HG03045 (cell line): ENCODE results near the gene SIGLEC6.

ENCODE experiments used
- ATAC-seq: cut with Tn5 transposase; IDR thresholded peaks from one replicate; pipeline ENCODE4 v1.9.1; 2021; ENCODE audit warnings: mild to moderate bottlenecking, moderate library complexity; ENCODE audit not compliant: unreplicated experiment

The SIGLEC6 gene

DNA sequence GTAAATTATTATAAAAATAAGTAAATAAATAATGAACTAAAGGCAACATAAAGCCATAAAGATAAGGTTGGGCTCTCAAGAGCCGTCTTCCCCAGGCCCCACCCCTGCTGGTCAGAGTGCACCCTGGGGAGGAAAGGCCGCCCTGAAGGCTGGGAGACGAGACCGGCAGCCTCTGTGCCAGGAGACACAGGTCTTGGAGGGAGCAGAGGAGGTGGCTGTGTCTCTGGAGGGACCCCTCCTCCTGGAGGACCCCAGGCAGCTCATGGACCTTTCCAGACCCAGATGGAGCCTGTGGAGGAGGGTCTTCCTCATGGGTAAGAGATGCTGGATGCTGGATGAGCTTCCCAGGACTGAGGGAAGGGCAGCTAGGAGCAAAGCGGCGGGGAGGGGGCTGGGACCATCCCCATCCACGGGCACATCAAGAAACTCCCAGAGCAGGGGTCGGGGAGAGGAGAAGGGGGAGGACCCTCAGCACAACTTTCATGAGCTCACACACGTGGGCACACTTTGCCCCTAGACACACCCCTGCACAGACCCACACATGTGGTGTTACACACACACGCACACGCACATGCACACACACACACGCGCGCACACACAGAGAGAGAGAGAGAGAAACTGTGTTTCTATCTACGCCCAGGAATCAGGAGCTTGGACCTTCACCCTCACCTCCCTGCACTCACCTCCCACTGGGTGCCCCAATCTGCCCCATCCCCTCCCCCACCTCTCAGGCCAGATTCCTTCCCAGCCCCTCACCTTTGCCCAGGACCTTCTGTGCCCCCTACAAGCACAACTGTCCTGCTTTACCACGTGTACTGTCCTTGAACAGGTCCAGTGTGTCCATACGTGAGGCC, 52.9 kb downstream of the SIGLEC6 start, which contains the start of gene CEACAM18:
Gene CEACAM18 (plus strand): TSS at position 159 of the 854 bp plus-strand sequence.
- no peak for ATAC-seq

DNA sequence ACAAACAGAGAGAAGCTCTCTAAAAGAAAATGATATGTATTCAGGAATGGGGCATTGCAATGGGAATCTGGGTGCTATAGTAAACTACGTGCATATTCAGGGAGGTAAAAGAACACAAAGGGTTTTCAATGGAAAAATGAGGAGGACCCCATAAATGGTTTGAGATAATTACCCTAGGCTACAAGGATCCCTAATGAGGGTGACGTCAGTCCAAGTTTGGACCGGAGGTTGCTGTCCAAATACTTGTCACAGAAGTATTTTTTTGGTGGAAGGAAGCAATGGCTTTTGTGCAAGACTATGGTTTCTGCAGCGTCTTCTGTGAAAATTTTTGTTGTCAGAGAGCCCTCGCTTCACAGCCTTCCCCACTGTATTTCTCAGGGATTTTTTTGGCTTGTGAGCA, 54.1 kb downstream of the SIGLEC6 start:
- no peak for ATAC-seq

DNA sequence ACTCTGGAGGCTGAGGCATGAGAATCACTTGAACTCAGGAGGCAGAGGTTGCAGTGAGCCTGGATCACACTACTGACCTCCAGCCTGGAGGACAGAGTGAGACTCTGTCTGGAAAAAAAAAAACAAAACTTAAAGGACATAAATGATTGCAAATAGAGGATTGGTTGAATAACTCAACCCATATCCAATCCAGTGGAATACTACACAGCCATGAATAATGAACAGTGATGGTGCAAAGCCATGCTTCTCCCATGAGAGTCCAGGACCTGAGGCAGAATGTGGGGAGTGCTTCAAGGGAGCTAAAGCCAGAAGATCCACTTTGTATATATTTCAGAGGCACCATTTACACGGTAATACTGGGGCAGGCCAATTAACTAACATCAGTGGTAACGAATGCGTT, 55.3 kb downstream of the SIGLEC6 start:
- ATAC-seq, result no peak

DNA sequence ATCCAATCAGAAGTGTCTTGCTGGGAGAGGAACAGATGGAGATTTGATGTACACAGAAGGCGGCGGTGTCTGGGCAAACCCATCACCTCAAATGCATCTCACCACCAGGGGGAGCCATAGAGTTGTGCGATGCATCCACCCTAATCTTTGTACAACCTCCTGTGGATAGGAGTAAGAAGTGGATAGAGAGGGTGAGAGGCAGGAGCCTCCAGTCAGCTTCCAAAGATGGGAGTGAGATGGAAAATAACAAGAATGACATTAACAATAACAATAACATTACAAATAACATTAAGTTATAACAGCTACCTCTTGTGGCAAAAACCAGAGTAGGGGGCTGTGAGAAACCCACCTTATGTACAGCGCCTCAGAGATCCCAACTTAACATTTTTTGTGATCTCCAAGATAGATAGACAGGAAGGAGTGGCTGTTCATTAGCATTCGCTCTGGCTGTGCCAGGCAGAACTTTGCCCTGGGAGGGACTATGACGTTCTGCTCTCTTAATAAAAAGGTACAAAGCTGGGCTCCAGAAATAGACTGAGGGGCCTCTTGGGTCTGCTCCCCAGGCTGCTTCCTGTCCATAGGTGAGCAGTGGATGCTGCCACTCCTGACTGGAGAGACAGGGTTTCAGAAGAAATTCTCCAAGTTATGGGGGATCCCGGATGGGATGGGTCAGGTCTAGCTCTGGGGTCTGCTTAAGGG, 58.3 kb downstream of the SIGLEC6 start:
- ATAC-seq, result no peak

DNA sequence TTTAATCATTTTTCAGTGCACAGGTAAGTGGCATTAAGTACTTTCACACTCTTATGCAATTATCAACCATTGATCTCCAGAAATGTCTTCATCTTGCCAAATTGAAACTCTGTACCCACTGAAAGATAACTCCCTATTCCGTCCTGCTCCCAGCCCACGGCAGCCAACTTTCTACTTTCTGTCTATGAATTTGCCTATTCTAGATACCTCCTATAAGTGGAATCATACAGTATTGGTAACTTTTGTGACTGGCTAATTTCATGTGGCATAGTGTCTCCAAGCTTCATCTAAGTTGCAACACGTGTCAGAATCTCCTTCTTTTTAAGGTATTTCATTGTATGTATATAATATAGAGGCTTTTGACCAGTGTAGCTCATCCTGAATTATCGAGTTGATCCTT, 58.9 kb downstream of the SIGLEC6 start:
- ATAC-seq, result no peak

DNA sequence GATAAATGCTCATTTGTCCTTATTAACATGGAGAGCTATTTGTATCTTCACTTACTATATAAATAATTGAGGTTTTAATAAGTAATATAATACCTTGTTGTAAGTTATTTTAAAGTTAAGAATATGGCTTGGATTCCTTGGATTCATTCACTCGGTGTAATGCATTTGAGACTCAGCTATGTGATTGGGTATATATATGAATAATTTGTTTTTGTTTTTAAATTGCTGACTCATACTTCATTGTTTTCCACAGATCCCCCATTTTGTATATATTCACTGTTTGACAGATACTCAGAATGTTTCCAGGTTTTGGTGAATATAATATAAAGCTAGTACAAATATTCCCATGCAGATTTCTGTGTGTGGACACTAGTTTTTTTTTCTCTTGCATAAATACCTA, 59.9 kb downstream of the SIGLEC6 start:
- ATAC-seq, result no peak

DNA sequence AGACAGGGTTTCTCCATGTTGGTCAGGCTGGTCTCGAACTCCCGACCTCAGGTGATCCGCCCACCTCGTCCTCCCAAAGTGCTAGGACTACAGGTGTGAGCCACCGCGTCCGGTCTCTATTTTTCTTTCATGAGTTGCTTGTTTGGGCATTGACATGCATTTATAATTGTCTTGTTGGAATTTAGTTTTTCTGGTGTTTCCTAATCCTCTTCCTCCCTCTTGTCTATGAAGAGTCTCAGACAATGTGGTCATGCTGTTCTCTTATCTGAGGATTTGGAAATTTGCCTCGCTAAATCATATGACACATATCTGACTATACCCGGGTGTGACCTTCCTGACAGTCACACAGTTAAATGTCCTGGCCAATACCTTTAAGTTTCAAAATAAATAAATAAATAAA, 60.5 kb downstream of the SIGLEC6 start:
- no peak for ATAC-seq

DNA sequence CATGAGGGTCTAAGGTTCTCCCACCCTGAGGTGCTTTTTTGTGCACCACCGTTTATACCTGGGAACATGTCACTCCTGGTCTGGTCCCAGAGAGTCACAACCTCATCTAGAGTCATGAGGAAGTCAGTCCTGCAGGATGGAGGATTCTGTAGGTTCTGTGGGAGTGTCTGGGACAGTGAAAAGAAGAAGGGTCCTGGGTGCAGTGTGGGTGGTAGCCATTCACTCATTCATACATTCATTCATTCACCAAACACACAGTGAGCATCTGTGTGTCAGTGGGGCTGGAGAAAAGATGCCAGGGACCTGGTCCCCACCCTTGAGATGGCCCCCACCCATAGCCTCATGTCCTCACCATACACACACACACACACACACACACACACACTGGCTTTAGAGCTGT, 61.8 kb downstream of the SIGLEC6 start:
- ATAC-seq, result no peak

DNA sequence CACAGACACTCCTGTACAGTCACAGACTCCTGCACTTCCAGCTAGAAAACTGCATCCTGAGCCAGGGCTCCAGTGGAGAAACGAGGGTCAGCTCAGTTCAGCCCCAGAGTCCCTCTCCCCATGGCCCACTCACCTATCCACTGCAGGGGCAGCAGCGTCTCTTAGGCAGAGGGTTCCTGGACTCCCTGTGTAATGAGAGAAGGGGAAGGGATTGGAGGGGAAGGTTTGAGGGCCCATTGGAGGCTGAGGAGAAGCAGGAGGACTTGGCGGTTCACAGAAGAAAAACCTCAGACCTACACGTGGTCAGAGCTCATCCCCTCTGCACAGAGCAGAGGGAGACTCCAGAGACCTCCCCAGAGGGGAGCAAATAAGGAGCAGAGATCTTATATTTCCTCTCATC, 62.3 kb downstream of the SIGLEC6 start:
- no peak for ATAC-seq

DNA sequence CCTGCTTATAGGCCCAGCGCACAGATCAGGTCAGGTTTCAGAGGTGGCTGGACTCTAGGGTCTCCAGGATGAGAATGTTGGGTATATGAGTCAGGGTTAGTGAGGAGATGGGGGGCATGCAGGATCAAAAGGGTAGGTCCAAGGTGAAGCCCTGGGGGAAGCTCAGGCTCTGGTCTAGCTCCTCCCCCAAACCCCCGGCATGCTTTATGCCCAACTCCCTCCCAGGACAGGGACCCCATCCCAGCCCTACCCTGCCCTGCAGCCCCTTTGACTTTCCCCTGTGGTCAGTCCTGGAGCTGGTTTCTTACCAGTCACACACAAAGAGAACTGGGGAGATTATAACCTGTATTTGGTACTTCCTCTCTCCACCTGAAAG, 62.9 kb downstream of the SIGLEC6 start:
- ATAC-seq, result no peak

DNA sequence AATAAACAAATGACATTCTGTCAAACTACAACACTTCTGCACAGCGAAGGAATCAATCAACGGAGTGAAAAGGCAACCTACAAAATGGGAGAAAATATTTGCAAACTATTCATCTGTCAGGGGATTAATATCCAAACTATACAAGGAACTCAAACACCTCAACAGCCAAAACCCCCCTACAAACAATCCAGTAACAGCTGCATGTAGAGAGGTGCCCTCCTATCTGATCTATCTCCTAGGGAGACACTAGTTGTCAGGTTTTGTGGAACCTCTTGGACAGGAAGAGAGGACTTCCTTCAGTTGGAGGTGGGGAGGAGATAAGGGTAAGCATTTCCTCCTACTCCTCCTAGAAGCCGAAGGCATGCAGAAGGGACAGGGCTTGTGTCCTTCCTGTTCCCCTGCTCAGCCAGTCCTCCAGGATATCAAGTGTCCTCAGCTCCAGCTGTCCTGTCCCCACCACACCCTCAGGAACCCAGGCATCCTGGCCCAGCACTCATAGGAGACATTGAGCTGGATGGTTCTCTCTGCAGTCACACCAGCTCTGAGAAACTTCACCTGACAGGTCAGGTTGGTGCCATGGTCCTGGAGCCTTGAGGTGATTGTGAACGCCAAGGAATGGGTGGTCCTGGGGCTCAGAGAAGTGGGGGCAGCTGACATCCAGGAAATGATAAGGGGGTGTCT, 63.5 kb downstream of the SIGLEC6 start:
- ATAC-seq, result no peak
